ENCODE data around the gene PXK. TPM values are rescaled to one million over a fixed set of nuclear protein-coding genes. Genes with fewer than 3 reads are reported as not detected.

Gene PXK
- total and polyA plus RNA-seq, 2 donors (not counting 1 experiment from before 2014, with no cell fraction given), result 54.6 to 65.2 TPM

DNA sequence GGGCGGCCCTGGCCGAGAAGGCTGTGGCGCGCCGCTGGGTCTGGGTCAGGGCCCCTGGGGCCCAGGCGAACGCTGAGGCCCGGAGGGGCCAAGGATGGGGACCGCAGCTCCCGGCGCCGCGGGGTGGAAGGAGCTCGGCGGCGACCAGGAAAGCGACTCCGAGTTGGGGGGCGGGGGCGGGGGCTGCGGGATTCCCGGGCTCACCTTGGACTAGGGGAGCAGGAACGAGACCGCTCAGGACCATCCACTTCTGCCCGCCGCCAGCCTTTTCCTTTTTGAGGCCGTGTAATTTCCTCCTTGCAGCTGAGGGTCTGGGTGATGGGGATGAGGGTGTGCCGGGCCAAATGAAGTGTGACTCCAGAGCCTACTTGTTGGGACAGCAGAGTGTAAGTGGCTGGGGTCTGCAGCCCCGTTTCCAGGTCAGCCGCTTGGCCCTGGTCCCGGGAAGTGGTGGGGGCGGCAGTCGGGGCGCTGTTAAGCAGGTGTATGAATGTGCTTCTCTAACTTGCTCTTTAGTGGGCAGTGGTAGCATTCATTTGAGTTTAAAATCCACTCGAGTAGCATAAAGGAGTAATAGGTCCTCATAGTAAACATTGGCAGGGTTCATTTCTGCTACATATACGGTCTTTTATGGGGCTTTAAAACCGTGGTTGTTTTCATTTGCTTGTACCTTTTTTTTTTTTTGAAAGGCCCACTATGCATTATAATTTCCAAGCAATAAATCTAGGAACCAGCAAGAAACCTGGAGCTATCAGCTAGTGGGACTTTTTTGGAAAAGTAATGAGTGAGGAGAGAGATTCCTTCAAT lies 717 bp downstream of the PXK start:
- Histone ChIP-seq H3K9me3 (ENCODE audit: control insufficient read depth, insufficient read depth, low read depth, low read length) (no peaks in the 10 kb centered on the region), H3K79me2 (ENCODE audit: control insufficient read depth, insufficient read depth, low read length) (peaks cover 15% of the 10 kb centered on the region), H3K27me3 (ENCODE audit: control insufficient read depth, insufficient read depth, low read length) (no peaks in the 10 kb centered on the region), H2AFZ (ENCODE audit: low read length) (no peak overlapping the region), H3K36me3 (ENCODE audit: control insufficient read depth, insufficient read depth, low read length) (no peaks in the 10 kb centered on the region), H3K4me1 (ENCODE audit: control insufficient read depth, extremely low read depth, insufficient read depth, low read length) (peaks cover 17% of the 10 kb centered on the region), H3K4me2 (ENCODE audit: extremely low read depth, insufficient read depth, low read length) (peak overlapping the region; percentile 71), H3K27ac (ENCODE audit: insufficient read depth, low read length) (peak overlapping the region; percentile 60), H3K9ac (ENCODE audit: insufficient read depth, low read length) (peak overlapping the region; percentile 71), H4K20me1 (ENCODE audit: control insufficient read depth, extremely low read depth, insufficient read depth, low read length) (no peaks in the 10 kb centered on the region), H3K4me3 (replicated peaks in 1 of 4; ENCODE audit: control extremely low read depth in 1 of 4, insufficient read depth in 1 of 4, low read depth in 3 of 4, low read length in 4 of 4) (peak overlapping the region; percentile 82 to 94 (median 89))
- DNase-seq (ENCODE audit: low read depth in 2 of 2), result peak in 1 of 2 donors; percentile 40
- TF ChIP-seq, protein P1, sequence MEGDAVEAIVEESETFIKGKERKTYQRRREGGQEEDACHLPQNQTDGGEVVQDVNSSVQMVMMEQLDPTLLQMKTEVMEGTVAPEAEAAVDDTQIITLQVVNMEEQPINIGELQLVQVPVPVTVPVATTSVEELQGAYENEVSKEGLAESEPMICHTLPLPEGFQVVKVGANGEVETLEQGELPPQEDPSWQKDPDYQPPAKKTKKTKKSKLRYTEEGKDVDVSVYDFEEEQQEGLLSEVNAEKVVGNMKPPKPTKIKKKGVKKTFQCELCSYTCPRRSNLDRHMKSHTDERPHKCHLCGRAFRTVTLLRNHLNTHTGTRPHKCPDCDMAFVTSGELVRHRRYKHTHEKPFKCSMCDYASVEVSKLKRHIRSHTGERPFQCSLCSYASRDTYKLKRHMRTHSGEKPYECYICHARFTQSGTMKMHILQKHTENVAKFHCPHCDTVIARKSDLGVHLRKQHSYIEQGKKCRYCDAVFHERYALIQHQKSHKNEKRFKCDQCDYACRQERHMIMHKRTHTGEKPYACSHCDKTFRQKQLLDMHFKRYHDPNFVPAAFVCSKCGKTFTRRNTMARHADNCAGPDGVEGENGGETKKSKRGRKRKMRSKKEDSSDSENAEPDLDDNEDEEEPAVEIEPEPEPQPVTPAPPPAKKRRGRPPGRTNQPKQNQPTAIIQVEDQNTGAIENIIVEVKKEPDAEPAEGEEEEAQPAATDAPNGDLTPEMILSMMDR (conservative IDR thresholded peaks at IDR 0.05 in 1 of 2, IDR thresholded peaks at IDR 0.05 in 1 of 2; ENCODE audit: low read depth in 1 of 2, low read length in 2 of 2), result peak in 1 of 2 donors; percentile 14
- TF ChIP-seq EZH2 (IDR thresholded peaks at IDR 0.05; ENCODE audit: low read length, missing control alignments), result no peak

DNA sequence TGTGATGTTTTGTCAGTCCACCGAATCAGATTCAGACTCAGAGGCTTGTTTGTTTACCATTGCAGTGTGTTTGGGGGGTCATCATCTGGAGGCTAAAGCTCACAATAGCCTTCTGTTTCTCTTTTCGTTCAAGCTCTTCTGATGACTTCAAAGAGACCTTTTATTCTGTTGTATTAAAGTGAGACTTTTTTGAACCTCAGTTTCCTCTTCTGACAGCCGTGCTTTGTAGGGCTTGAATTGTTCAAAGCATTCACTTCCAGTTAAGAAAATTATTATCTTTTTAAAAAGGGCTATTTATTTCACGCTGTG lies 1.3 kb downstream of the PXK start:
- no peaks in the 10 kb centered on the region for H3K27me3 ChIP-seq (ENCODE audit: control insufficient read depth, insufficient read depth, low read length)
- H3K9me3 ChIP-seq (ENCODE audit: control insufficient read depth, insufficient read depth, low read depth, low read length), result no peaks in the 10 kb centered on the region
- no peaks in the 10 kb centered on the region for H3K36me3 ChIP-seq (ENCODE audit: control insufficient read depth, insufficient read depth, low read length)
- peak overlapping the region; percentile 82 to 94 (median 89) for H3K4me3 ChIP-seq (replicated peaks in 1 of 4; ENCODE audit: control extremely low read depth in 1 of 4, insufficient read depth in 1 of 4, low read depth in 3 of 4, low read length in 4 of 4)
- peaks cover 15% of the 10 kb centered on the region for H3K79me2 ChIP-seq (ENCODE audit: control insufficient read depth, insufficient read depth, low read length)
- no peak overlapping the region for H2AFZ ChIP-seq (ENCODE audit: low read length)
- no peak overlapping the region for H3K9ac ChIP-seq (ENCODE audit: insufficient read depth, low read length)
- peak overlapping the region; percentile 4 for H3K27ac ChIP-seq (ENCODE audit: insufficient read depth, low read length)
- no peak for TF ChIP-seq EZH2 (IDR thresholded peaks at IDR 0.05; ENCODE audit: low read length, missing control alignments)
- TF ChIP-seq, protein P1 (conservative IDR thresholded peaks at IDR 0.05 in 1 of 2, IDR thresholded peaks at IDR 0.05 in 1 of 2; ENCODE audit: low read depth in 1 of 2, low read length in 2 of 2), result no peak
- H3K4me2 ChIP-seq (ENCODE audit: extremely low read depth, insufficient read depth, low read length), result peak overlapping the region; percentile 71
- DNase-seq (ENCODE audit: low read depth in 2 of 2), result no peak
- no peaks in the 10 kb centered on the region for H4K20me1 ChIP-seq (ENCODE audit: control insufficient read depth, extremely low read depth, insufficient read depth, low read length)
- H3K4me1 ChIP-seq (ENCODE audit: control insufficient read depth, extremely low read depth, insufficient read depth, low read length), result peaks cover 17% of the 10 kb centered on the region

DNA sequence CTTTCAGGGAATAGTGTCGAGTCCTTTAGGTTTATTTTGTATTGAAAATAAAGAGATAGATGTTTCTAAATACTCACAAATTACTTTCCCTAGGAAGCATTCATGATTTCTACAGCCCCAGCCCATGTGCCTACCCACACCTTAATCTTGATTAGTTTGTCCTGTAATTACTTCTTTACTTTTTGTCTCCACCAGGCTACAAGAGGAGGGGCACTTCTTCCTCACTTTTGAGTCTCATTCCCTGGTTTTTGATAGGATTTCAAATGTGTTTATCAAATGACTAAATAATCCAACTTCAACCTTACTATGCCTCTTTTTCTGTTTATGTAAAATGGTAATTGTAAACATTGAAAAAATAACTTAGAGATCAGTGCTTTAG lies 1.8 kb downstream of the PXK start:
- H3K27ac ChIP-seq (ENCODE audit: insufficient read depth, low read length), result peak overlapping the region; percentile 86
- no peak overlapping the region for H2AFZ ChIP-seq (ENCODE audit: low read length)

More for the DNA sequence above, 1.8 kb downstream of the PXK start:
- no peak for DNase-seq (ENCODE audit: low read depth in 2 of 2)
- no peaks in the 10 kb centered on the region for H4K20me1 ChIP-seq (ENCODE audit: control insufficient read depth, extremely low read depth, insufficient read depth, low read length)
- no peaks in the 10 kb centered on the region for H3K9me3 ChIP-seq (ENCODE audit: control insufficient read depth, insufficient read depth, low read depth, low read length)
- TF ChIP-seq, protein P1 (conservative IDR thresholded peaks at IDR 0.05 in 1 of 2, IDR thresholded peaks at IDR 0.05 in 1 of 2; ENCODE audit: low read depth in 1 of 2, low read length in 2 of 2), result no peak
- TF ChIP-seq EZH2 (IDR thresholded peaks at IDR 0.05; ENCODE audit: low read length, missing control alignments), result no peak
- peaks cover 15% of the 10 kb centered on the region for H3K79me2 ChIP-seq (ENCODE audit: control insufficient read depth, insufficient read depth, low read length)
- H3K9ac ChIP-seq (ENCODE audit: insufficient read depth, low read length), result no peak overlapping the region
- peak overlapping the region; percentile 71 for H3K4me2 ChIP-seq (ENCODE audit: extremely low read depth, insufficient read depth, low read length)
- no peaks in the 10 kb centered on the region for H3K36me3 ChIP-seq (ENCODE audit: control insufficient read depth, insufficient read depth, low read length)
- H3K27me3 ChIP-seq (ENCODE audit: control insufficient read depth, insufficient read depth, low read length), result no peaks in the 10 kb centered on the region
- H3K4me3 ChIP-seq (replicated peaks in 1 of 4; ENCODE audit: control extremely low read depth in 1 of 4, insufficient read depth in 1 of 4, low read depth in 3 of 4, low read length in 4 of 4), result peak overlapping the region; percentile 22 to 94 (median 87)
- H3K4me1 ChIP-seq (ENCODE audit: control insufficient read depth, extremely low read depth, insufficient read depth, low read length), result peaks cover 17% of the 10 kb centered on the region

Measured in fibroblast of lung (primary cell).